ENCODE measurements around the gene STH. TPM values are rescaled to one million over a fixed set of nuclear protein-coding genes. Genes with fewer than 3 reads are reported as not detected.

STH gene
- total RNA-seq, 4 donors from 2014 or later = not detected

DNA sequence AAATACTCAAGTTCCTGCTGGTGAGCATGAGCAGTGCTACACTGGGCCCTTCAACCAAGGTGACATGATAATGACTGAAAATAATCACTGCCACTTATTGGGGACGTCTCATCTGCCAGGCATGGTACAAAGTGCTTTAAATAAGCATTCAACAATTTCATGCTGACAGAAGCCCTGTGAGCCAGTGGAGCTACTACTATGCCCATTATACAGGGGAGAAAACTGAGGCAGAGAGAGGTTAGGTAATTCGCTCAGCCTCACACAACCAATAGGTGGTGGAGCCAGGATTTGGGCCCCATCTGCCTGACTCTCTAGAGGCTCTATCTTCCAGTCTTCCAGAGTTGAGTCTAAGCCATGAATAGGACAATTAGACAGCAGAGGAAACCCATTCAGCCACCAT lies 30.3 kb upstream of the STH start:
- 83% methylated on average over 2 of the region's 2 CpGs for WGBS
- H3K27ac ChIP-seq (replicated peaks in 1 of 4) = no peak overlapping the region
- intact Hi-C loops (cut with DNase I) = no loop called here
- no peak overlapping the region for H3K4me3 ChIP-seq
- TF ChIP-seq POLR2A (IDR thresholded peaks at IDR 0.05; ENCODE audit: low read depth) (no peak), POLR2AphosphoS5 (IDR thresholded peaks at IDR 0.05) (no peak), CTCF (IDR thresholded peaks at IDR 0.05) (no peak), EP300 (IDR thresholded peaks at IDR 0.05) (no peak)
- peaks cover 0 to 10% (median 8%) of the 10 kb centered on the region in 4 donors for H3K4me1 ChIP-seq
- no peak for DNase-seq (ENCODE audit: extremely low spot score)
- no peaks in the 10 kb centered on the region for H3K9me3 ChIP-seq
- no peaks in the 10 kb centered on the region for H3K27me3 ChIP-seq
- H3K36me3 ChIP-seq = peaks cover 0 to 5% (median 0%) of the 10 kb centered on the region in 4 donors

DNA sequence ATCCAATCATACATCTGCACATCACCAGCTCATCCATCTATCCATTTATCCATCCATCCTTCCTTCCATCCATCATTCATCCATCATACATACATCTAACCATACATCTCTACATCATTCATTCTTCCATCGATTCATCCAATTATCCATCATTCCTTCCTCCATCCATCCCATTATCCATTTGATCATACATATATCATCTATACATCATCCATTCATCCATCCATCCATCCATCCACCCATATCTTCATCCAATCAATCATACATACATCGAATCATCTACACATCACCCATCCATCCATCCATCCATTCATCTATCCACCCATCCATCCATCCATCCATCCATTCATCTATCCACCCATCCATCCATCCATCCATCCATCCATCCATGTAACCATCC lies 29.3 kb upstream of the STH start:
- TF ChIP-seq EP300 (IDR thresholded peaks at IDR 0.05) (no peak), CTCF (IDR thresholded peaks at IDR 0.05) (no peak), POLR2A (IDR thresholded peaks at IDR 0.05; ENCODE audit: low read depth) (no peak), POLR2AphosphoS5 (IDR thresholded peaks at IDR 0.05) (no peak)
- Histone ChIP-seq H3K9me3 (no peaks in the 10 kb centered on the region), H3K27ac (replicated peaks in 1 of 4) (no peak overlapping the region), H3K4me1 (peaks cover 0 to 10% (median 8%) of the 10 kb centered on the region in 4 donors), H3K27me3 (no peaks in the 10 kb centered on the region), H3K4me3 (no peak overlapping the region), H3K36me3 (peaks cover 0 to 5% (median 0%) of the 10 kb centered on the region in 4 donors)
- intact Hi-C loops (cut with DNase I) = no loop called here
- WGBS = 89% methylated on average over 2 of the region's 2 CpGs
- no peak for DNase-seq (ENCODE audit: extremely low spot score)

GRCh38 chr17:45970659-45971058 lies 28.4 kb upstream of the STH start:
- no peaks in the 10 kb centered on the region for H3K27me3 ChIP-seq
- no peaks in the 10 kb centered on the region for H3K9me3 ChIP-seq
- intact Hi-C loops (cut with DNase I) = no loop called here
- H3K27ac ChIP-seq (replicated peaks in 1 of 4) = no peak overlapping the region
- peaks cover 0 to 5% (median 0%) of the 10 kb centered on the region in 4 donors for H3K36me3 ChIP-seq
- H3K4me3 ChIP-seq = no peak overlapping the region
- H3K4me1 ChIP-seq = peaks cover 0 to 17% (median 14%) of the 10 kb centered on the region in 4 donors
- DNase-seq (ENCODE audit: extremely low spot score) = no peak
- no peak for TF ChIP-seq POLR2A (IDR thresholded peaks at IDR 0.05; ENCODE audit: low read depth)
- no peak for TF ChIP-seq POLR2AphosphoS5 (IDR thresholded peaks at IDR 0.05)
- no peak for TF ChIP-seq EP300 (IDR thresholded peaks at IDR 0.05)
- no peak for TF ChIP-seq CTCF (IDR thresholded peaks at IDR 0.05)
- WGBS = 100% methylated on average over 2 of the region's 3 CpGs

DNA sequence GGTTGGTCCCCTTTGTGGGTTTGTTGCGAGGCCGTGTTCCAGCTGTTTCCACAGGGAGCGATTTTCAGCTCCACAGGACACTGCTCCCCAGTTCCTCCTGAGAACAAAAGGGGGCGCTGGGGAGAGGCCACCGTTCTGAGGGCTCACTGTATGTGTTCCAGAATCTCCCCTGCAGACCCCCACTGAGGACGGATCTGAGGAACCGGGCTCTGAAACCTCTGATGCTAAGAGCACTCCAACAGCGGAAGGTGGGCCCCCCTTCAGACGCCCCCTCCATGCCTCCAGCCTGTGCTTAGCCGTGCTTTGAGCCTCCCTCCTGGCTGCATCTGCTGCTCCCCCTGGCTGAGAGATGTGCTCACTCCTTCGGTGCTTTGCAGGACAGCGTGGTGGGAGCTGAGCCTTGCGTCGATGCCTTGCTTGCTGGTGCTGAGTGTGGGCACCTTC lies 27.3 kb upstream of the STH start:
- H3K9me3 ChIP-seq = no peaks in the 10 kb centered on the region
- TF ChIP-seq EP300 (IDR thresholded peaks at IDR 0.05) = no peak
- no peak for TF ChIP-seq CTCF (IDR thresholded peaks at IDR 0.05)
- TF ChIP-seq POLR2AphosphoS5 (IDR thresholded peaks at IDR 0.05) = no peak
- TF ChIP-seq POLR2A (IDR thresholded peaks at IDR 0.05; ENCODE audit: low read depth) = no peak
- H3K27me3 ChIP-seq = no peaks in the 10 kb centered on the region
- 70% methylated on average over 3 of the region's 14 CpGs for WGBS
- H3K27ac ChIP-seq (replicated peaks in 1 of 4) = no peak overlapping the region
- peaks cover 0 to 13% (median 8%) of the 10 kb centered on the region in 4 donors for H3K4me1 ChIP-seq
- peaks cover 0 to 5% (median 0%) of the 10 kb centered on the region in 4 donors for H3K36me3 ChIP-seq
- H3K4me3 ChIP-seq = no peak overlapping the region
- intact Hi-C loops (cut with DNase I) = no loop called here
- DNase-seq (ENCODE audit: extremely low spot score) = no peak

DNA sequence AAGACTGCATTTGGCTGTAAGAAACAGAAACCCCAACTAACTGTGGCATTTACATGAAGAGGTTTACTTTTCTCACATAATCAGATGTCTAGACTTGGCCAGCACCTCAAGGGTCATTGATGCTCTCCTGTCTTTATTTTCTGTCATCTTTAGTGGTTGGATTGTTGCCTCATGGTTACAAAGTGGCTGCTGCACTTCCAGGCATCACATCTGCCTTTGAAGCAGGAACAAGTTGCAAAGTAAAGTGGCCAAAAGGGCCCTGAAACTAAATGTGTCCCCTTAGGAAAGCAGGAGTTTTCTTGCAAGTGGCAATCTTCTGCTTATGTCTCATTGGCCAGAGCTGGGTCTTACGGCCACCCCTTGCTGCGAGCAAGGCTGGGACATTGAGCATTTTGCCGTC lies 26.5 kb upstream of the STH start:
- 93% methylated on average over 3 of the region's 3 CpGs for WGBS
- no peak overlapping the region for H3K4me3 ChIP-seq
- TF ChIP-seq POLR2A (IDR thresholded peaks at IDR 0.05; ENCODE audit: low read depth) (no peak), POLR2AphosphoS5 (IDR thresholded peaks at IDR 0.05) (no peak), EP300 (IDR thresholded peaks at IDR 0.05) (no peak), CTCF (IDR thresholded peaks at IDR 0.05) (no peak)
- H3K36me3 ChIP-seq = peaks cover 0 to 5% (median 0%) of the 10 kb centered on the region in 4 donors
- DNase-seq (ENCODE audit: extremely low spot score) = no peak
- no peaks in the 10 kb centered on the region for H3K9me3 ChIP-seq
- no peak overlapping the region for H3K27ac ChIP-seq (replicated peaks in 1 of 4)
- H3K4me1 ChIP-seq = peaks cover 0 to 13% (median 8%) of the 10 kb centered on the region in 4 donors
- H3K27me3 ChIP-seq = no peaks in the 10 kb centered on the region
- intact Hi-C loops (cut with DNase I) = no loop called here

All from esophagus muscularis mucosa (tissue), 4 donors.